ENCODE results near the gene OR4A15.

OR4A15 gene

GRCh38 chr11:55367674-55368073 is at the start of gene OR4A15:
TSS of gene OR4A15 (plus strand) at chr11:55367974. CDS start at chr11:55367974, 0 bp downstream.
- DNase-seq (ENCODE audit: low read depth in 2 of 2) = no peak

GRCh38 chr11:55324500-55324899 is 43.3 kb upstream of the OR4A15 start:
- no peak for DNase-seq (ENCODE audit: low read depth in 2 of 2)

DNA sequence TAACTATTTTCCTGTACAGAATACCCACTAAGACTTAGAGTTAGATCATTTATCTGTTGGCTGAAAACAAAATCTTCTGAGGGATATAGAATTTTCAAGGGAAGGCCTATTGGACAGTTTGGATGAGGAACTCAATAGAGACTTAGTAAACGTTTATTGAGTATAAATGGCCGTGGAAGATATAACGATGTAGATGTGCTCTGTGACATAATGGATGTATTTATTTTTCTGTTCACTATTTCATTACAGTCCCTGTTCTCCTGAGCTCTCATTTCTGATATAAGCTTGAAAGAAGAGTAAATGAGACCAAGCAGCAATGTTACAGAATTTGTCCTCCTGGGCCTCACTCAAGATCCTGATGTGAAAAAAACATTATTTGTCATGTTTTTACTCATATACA is 24.9 kb upstream of the OR4A15 start, which contains the start of gene OR4A16:
OR4A16 (plus strand) TSS at position 301 of the 400 bp plus-strand sequence; CDS start at position 301, 0 bp downstream.
- no peak for DNase-seq (ENCODE audit: low read depth in 2 of 2)

DNA sequence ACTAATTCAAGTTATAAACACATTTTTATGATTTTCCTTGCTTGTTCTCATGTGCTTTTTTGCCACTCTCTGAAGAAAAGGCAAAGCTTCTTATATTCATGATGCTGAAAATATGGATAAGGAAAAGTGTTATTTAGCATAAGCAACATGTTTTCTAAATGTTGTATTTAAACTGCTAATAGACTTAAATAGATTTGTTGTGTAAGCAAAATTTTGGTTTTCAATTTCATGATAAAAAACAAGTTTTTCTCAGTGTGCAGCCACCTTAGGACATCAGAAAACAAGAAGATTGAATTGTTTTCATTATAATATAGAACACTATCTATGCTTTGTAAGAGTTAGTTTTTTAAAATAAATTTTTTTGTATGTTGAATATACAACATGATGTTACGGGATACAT is 22.5 kb upstream of the OR4A15 start:
- no peak for DNase-seq (ENCODE audit: low read depth in 2 of 2)

DNA sequence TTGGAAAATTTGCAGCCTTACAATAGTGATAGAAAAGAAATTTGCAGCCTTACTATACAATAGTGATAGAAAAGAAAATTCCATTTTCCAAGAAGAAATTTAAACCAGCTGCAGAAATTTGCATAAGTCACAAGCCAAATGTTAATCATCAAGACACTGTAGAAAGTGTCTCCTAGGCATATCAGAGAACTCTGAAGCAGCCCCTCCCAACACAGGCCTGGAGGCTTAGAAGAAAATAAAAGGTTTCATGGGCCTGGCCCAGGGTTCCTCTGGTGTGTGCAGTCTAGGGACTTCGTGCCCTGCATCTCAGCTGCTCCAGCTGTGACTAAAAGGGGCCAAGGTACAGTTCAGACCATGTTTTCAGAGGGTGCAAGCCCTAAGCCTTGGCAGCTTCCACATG is 18.7 kb upstream of the OR4A15 start:
- no peak for DNase-seq (ENCODE audit: low read depth in 2 of 2)

DNA sequence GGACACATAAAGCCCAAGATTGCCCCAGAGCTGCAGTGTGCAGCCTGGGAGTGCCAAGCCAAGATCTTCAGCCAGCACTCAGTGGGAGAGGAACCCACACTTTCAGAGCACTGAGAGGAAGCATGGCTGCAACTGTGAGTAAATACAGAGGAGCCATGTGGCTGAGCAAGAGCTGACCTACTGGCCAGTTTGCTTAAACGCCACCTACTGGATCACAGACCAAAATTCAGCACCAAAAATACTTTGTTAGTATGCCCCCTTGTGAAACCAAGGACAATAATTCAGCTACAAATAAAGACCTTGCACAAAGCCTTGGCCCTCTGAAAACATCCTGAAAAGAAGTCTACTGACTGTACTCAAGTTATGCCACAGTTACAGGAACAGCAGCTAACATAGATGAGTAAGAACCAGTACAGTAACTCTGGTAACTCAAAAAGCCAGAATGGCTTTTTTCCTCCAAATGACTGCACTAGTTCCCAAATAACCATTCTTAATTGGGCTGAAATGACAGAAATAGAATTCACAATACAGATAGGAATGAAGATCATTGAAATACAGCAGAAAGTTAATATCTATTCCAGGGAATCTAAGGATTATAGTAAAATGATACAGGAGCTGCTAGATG is 10.1 kb upstream of the OR4A15 start:
- no peak for DNase-seq (ENCODE audit: low read depth in 2 of 2)

- no peak for DNase-seq (ENCODE audit: low read depth in 2 of 2)
These were observed 33.2 kb downstream of the OR4A15 start for GRCh38 chr11:55401011-55401410.

Measured in stimulated activated CD8-positive, alpha-beta memory T cell treated with anti-CD3 and anti-CD28 coated beads, Interleukin-2, amount 100 ng/mL, for 48 hours (primary cell).